K562 (cell line): ENCODE results near the gene MKNK1. TPM values are rescaled to one million over a fixed set of nuclear protein-coding genes. Genes with fewer than 3 reads are reported as not detected.

Experiments
- CHD1 ChIP-seq: fragments of 200-600 bp; sonication (generic); IDR thresholded peaks from one replicate; pipeline ENCODE4 v1.6.1; 2012; ENCODE audit warnings: mild to moderate bottlenecking, moderate library complexity, low read length, inconsistent platforms
- CUX1 ChIP-seq: fragments of 200-800 bp; sonication (Bioruptor generic); IDR thresholded peaks from 2 replicates; pipeline ENCODE4 v1.6.1; 2016; ENCODE audit warnings: missing genetic modification characterization, missing compliant biosample characterization
- DLX4 ChIP-seq: fragments of 250-450 bp; sonication (Bioruptor Pico); IDR thresholded peaks from 2 replicates; pipeline ENCODE4 v1.6.1; 2021; ENCODE audit warnings: mild to moderate bottlenecking
- FOXK1 ChIP-seq: sonication (generic); formaldehyde crosslinking; IDR thresholded peaks from 2 replicates; pipeline ENCODE4 v1.8.0; 2022; ENCODE audit warnings: missing genetic modification reagents, mild to moderate bottlenecking, borderline replicate concordance
- HDAC6 ChIP-seq: IDR thresholded peaks from 2 replicates; pipeline ENCODE4 v1.6.1; 2012; ENCODE audit warnings: low read depth, mild to moderate bottlenecking, control low read depth, inconsistent platforms, low read length, moderate library complexity
- HNRNPH1 ChIP-seq: fragments of 200-400 bp; formaldehyde crosslinking; optimal IDR thresholded peaks from 2 replicates; pipeline ENCODE3; 2017; ENCODE audit warnings: low read depth, mild to moderate bottlenecking, low read length, moderate library complexity
- ILF3 ChIP-seq: fragments of 450-650 bp; IDR thresholded peaks from 2 replicates; pipeline ENCODE4 v1.6.1; 2018; ENCODE audit warnings: antibody characterized with exemption, mild to moderate bottlenecking, moderate library complexity, borderline replicate concordance
- MTF1 ChIP-seq: fragments of 250-450 bp; sonication (Bioruptor Pico); IDR thresholded peaks from 2 replicates; pipeline ENCODE4 v1.9.0; 2021; ENCODE audit warnings: moderate library complexity, mild to moderate bottlenecking, inconsistent platforms, borderline replicate concordance
- MYNN ChIP-seq, 2 experiments: sonication (generic); formaldehyde crosslinking in 1 of 2; IDR thresholded peaks; 2 replicates each; pipeline versions ENCODE4 v1.5.0 to v1.6.1; 2016 to 2020; ENCODE audit warnings: antibody characterized with exemption in 1 of 2, missing genetic modification reagents in 1 of 2
- POLR2AphosphoS5 ChIP-seq: IDR thresholded peaks from 2 replicates; pipeline ENCODE4 v1.6.1; 2011; ENCODE audit warnings: mild to moderate bottlenecking, low read depth, low read length, moderate library complexity; ENCODE audit not compliant: control insufficient read depth, insufficient read depth
- RFX5 ChIP-seq: IDR thresholded peaks from 2 replicates; pipeline ENCODE4 v1.6.1; 2011; ENCODE audit warnings: low read depth, mild to moderate bottlenecking, improper control_type of control experiment, low read length
- RNF2 ChIP-seq: sonication (generic); IDR thresholded peaks from 2 replicates; pipeline ENCODE4 v1.6.1; 2016
- USF1 ChIP-seq: sonication (generic); formaldehyde crosslinking; IDR thresholded peaks from 2 replicates; pipeline ENCODE4 v1.9.0; 2022; ENCODE audit warnings: mild to moderate bottlenecking, missing genetic modification reagents
- WHSC1 ChIP-seq: IDR thresholded peaks from one replicate; pipeline ENCODE4 v1.6.1; 2012; ENCODE audit warnings: low read length, control low read depth, inconsistent platforms
- ZC3H11A ChIP-seq: IDR thresholded peaks from 2 replicates; pipeline ENCODE4 v1.6.1; 2012; ENCODE audit warnings: low read depth, low read length, improper control_type of control experiment
- ZNF699 ChIP-seq: fragments of 250-450 bp; sonication (Bioruptor Pico); IDR thresholded peaks from 2 replicates; pipeline ENCODE4 v1.8.0; 2021; ENCODE audit warnings: mild to moderate bottlenecking, moderate library complexity; ENCODE audit not compliant: insufficient replicate concordance
- polyA plus RNA-seq, 8 experiments: library from polyadenylated mRNA; depleted of rRNA in 4 of 8; stranded (reverse) in 5 of 8; unstranded in 3 of 8; fragments of >200 nt; fragmentation: Nextera tagmentation in 2 of 8; fragmentation: Illumina TruSeq in 1 of 8; extraction: Ambion mirVana in 2 of 8; extraction: Trizol in 1 of 8; gene quantifications; 2 replicates each; pipeline versions ENCODE4 v1.2.1 to v1.2.3, GENCODE V29; 2011 to 2014; ENCODE audit warnings: inconsistent platforms in 1 of 8, missing spikeins in 1 of 8
- total RNA-seq, 7 experiments: library from RNA; depleted of rRNA in 6 of 7; stranded (reverse); fragments of >200 nt in 6 of 7; fragmentation: Illumina TruSeq in 2 of 7; extraction: Trizol in 2 of 7; gene quantifications; 2 replicates each; pipeline versions ENCODE4 v1.2.1 to v1.2.3, GENCODE V29; 2011 to 2021; ENCODE audit warnings: low replicate concordance in 1 of 7
- TF ChIP-seq, protein P1 (sequence below): sonication (generic); formaldehyde crosslinking; IDR thresholded peaks from 2 replicates; pipeline ENCODE4 v1.8.0; 2023; ENCODE audit warnings: mild to moderate bottlenecking, missing genetic modification reagents
- TF ChIP-seq, protein P2 (sequence below): fragments of 250-450 bp; sonication (Bioruptor Pico); IDR thresholded peaks from 2 replicates; pipeline ENCODE4 v1.8.0; 2021; ENCODE audit warnings: mild to moderate bottlenecking, moderate library complexity

The MKNK1 gene
- total and polyA plus RNA-seq, 9 of the 15 experiments (the other 6 are each of a cell fraction or from before 2014, with no cell fraction given) = 27.7 to 51.3 (median 43.7) TPM

GRCh38 chr1:46522184-46522968 lies 81.7 kb downstream of the MKNK1 start (continued):
- TF ChIP-seq MYNN (IDR thresholded peaks at IDR 0.05) (peak; percentile 94), MYNN (CRISPR knock-in tag; IDR thresholded peaks at IDR 0.05) (no peak), RFX5 (no peak), RNF2 (peak; percentile 95), CUX1 (CRISPR knock-in tag) (0 out of 2 replicates have a peak, but pooled peaks have one; percentile 61), DLX4 (CRISPR knock-in tag) (no peak), ZNF699 (CRISPR knock-in tag) (no peak), ZC3H11A (no peak), FOXK1 (CRISPR knock-in tag) (peak; percentile 60; the same call in 1 of the 2 replicates), MTF1 (CRISPR knock-in tag) (no peak), HDAC6 (no peak), ILF3 (no peak), CHD1 (peak; percentile 64), HNRNPH1 (no peak), WHSC1 (no peak), USF1 (CRISPR knock-in tag) (peak; percentile 78), POLR2AphosphoS5 (peak; percentile 96)
- TF ChIP-seq, protein P1, sequence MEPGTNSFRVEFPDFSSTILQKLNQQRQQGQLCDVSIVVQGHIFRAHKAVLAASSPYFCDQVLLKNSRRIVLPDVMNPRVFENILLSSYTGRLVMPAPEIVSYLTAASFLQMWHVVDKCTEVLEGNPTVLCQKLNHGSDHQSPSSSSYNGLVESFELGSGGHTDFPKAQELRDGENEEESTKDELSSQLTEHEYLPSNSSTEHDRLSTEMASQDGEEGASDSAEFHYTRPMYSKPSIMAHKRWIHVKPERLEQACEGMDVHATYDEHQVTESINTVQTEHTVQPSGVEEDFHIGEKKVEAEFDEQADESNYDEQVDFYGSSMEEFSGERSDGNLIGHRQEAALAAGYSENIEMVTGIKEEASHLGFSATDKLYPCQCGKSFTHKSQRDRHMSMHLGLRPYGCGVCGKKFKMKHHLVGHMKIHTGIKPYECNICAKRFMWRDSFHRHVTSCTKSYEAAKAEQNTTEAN (CRISPR knock-in tag) = peak; percentile 71; the same call in 1 of the 2 replicates
- TF ChIP-seq, protein P2, sequence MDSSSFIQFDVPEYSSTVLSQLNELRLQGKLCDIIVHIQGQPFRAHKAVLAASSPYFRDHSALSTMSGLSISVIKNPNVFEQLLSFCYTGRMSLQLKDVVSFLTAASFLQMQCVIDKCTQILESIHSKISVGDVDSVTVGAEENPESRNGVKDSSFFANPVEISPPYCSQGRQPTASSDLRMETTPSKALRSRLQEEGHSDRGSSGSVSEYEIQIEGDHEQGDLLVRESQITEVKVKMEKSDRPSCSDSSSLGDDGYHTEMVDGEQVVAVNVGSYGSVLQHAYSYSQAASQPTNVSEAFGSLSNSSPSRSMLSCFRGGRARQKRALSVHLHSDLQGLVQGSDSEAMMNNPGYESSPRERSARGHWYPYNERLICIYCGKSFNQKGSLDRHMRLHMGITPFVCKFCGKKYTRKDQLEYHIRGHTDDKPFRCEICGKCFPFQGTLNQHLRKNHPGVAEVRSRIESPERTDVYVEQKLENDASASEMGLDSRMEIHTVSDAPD (CRISPR knock-in tag) = no peak
